GM19452 (cell line): ENCODE results near the gene SPIN2A.
"Not testable (repeated sequence)": the region's sequence is repeated elsewhere in the genome, so short reads cannot be mapped to it uniquely, and the experiment has no call there.

Experiments
- ATAC-seq: cut with Tn5 transposase; IDR thresholded peaks from one replicate; pipeline ENCODE4 v1.9.1; 2021; ENCODE audit not compliant: unreplicated experiment

The SPIN2A gene

DNA sequence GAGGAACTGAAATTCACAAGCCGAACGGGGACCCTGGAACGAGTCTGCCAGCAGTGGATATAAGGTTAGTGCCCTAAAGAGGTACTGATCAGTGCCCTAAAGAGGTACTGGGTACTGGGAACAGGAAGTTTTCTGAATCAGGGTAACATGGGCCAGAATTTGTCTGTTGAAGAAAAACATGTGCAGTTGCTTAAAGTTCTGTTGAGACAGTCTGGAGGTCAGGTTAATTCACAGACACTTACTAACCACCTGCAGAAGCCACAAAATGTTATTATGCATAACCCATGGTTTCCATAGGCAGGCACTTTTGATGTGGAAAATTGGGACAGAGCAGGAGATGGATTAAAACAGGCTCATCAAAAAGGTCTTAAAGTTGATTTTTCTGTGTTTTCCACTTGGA, 33.7 kb downstream of the SPIN2A start:
- ATAC-seq: no peak

GRCh38 chrX:57102918-57103317, 34.3 kb downstream of the SPIN2A start:
- ATAC-seq: not testable (repeated sequence)
